GM04504 (cell line): ENCODE results near the gene SERPINE2.

Source experiments
- DNase-seq: peaks from one replicate; pipeline ENCODE4 v3.0.0-alpha.2; 2012; ENCODE audit warnings: low read depth

SERPINE2 gene, protein sequence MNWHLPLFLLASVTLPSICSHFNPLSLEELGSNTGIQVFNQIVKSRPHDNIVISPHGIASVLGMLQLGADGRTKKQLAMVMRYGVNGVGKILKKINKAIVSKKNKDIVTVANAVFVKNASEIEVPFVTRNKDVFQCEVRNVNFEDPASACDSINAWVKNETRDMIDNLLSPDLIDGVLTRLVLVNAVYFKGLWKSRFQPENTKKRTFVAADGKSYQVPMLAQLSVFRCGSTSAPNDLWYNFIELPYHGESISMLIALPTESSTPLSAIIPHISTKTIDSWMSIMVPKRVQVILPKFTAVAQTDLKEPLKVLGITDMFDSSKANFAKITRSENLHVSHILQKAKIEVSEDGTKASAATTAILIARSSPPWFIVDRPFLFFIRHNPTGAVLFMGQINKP

GRCh38 chr2:224039080-224039769, at the start of gene SERPINE2:
TSS of gene SERPINE2 (minus strand) at chr2:224039286. CDS start at chr2:224001900, 37,386 bp downstream.
- DNase-seq, result peak; percentile 64

GRCh38 chr2:224086226-224086914, 47.3 kb upstream of the SERPINE2 start:
- peak; percentile 95 for DNase-seq

DNA sequence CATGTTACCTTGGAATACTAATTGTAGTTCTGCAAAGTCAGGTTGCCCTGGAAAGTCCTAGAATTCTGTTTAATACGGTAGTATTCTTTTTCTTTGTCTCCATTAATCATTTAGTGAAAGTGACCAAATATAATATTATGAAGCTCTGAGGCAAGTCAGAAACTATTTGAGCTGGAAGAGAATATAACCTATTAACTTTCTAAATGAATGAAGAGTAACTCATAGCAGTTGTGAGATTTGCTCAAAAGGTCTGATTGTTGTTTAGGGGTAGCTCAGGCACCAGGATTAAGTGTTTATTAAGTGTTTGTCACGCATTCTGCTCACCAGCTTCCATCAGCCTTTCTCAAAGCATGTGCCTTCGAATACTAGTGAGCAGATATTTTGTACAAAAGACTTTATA, 46.7 kb upstream of the SERPINE2 start:
- no peak for DNase-seq

DNA sequence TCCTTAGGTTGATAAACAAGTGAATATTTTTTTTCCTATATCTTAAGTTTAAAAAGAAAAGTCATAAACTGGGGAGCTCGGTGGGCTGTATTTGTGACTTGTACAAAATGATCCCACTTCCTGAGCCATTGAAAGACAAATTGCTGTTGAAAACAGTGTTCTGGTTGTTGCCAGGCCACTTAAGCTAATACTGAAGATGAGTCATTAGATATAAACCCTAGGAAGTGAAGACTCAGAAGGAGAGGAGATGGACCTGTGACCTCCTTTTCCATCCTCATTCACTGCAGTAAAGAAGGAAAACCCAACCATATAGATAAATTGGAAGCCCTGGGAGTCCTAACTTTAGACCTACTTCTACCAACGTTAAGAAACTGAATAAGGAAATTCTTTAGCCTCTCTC, 46.2 kb upstream of the SERPINE2 start:
- DNase-seq, result peak; percentile 42

DNA sequence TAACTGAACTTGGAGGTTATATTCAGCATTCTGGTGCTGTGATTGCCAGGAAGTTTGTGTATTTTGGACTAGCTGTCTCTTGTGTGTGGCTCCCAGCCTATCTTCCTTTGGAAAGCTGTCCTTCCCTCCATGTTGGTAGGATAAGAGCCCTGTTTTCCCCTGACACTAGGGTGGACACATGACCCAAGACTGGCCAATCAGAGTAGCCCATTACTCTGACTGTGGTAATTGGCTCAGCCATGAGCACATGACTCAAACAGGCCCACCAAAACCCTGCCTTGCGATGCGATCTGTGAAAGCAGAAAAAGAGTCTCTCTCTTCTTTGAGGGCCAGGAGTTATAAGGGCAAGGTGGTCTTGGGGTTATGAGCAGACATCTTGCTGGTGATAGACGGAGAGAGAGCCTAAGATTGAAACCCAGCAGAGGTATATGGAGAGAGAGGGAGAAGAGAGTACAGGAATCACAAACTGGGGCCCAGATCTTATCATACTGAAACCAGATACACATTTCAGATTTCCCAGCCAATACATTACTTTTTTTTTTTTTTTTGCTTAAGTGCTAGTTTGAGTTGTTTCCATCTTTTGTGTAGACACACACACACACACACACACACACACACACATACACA, 45.3 kb upstream of the SERPINE2 start:
- DNase-seq, result no peak

DNA sequence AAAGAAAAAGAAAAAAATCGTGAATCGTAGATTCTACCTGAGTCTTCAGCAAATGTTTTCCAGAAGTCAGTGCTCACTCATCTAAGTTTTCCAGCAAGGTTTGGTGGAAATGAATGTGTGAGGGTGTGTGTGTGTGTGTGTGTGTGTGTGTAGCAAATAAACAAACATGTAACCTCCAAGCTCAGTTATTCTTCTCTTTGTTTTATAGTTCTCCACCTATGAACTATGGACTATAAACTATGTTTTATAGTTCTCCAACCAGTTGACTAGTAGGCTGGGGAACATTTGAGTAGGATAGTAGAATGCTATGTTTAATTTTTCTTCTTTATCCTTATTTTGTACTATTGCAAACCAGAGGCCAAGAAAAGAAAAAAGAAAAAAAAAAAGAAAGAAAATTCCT, 44.6 kb upstream of the SERPINE2 start:
- DNase-seq, result no peak

DNA sequence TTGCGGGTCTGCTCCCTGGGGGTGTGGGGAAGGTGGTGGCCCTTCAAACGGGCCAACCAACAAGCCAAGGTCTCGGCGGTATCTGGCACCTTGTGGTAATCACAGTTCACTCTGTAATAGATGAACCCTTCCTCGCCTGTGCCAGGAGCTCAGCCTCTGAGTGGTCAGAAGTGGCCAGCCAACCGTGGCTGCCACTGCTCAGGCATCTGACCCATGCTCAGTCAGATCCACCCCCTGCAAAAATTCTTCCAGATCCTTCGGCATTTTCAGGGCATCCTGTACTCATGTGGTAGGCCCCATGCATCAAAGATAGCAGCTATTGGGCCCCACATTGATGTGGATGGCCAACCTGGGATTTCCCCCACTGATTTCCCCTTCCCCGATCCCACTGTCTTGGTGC, 39.6 kb upstream of the SERPINE2 start:
- no peak for DNase-seq

GRCh38 chr2:224077773-224078507, 38.9 kb upstream of the SERPINE2 start:
- DNase-seq, result no peak

- no peak for DNase-seq
Observed at GRCh38 chr2:224075588-224075987, 36.5 kb upstream of the SERPINE2 start.

DNA sequence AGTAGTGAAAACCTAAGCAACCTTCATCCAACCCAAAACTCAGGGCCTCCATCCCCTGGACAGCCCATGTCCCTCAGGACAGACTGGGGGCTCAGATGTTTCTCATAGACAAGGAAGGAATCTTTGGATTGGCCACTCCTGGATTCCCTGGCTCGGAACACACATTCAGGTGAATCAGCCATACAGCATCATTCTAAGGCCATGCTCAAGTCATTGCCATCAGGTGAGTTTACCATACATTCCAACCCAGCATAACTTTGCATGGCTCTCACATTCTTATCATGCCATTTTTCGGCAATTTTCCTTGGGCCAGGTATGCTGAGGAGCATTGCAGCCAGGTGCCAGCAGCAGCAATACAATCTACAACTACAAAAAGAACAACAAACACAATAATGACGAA, 34.6 kb upstream of the SERPINE2 start:
- no peak for DNase-seq

GRCh38 chr2:224072541-224073188, 33.6 kb upstream of the SERPINE2 start:
- DNase-seq, result no peak

DNA sequence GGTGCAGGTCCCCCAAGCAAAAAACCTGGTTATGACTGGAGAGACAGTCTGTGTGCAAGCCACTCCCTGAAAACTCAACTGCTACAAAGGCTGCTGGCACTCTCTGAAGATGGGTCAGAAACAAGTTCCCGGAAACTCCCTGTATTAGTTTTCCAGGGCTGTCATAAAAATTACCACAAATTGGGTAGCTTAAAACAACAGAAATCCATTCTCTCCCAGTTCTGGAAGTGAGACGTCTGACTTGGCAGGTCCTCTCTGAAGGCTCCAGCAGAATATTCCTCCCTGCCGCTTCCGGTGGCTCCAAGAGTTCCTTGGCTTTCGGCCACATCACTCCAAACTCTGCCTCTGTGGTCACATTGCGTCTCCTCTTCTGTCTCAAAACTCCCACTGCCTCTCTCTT, 30.1 kb upstream of the SERPINE2 start:
- no peak for DNase-seq

GRCh38 chr2:224063298-224063648, 24.2 kb upstream of the SERPINE2 start:
- no peak for DNase-seq

GRCh38 chr2:224062481-224063297, 23.6 kb upstream of the SERPINE2 start:
- DNase-seq, result no peak

- DNase-seq, result no peak
Observed at GRCh38 chr2:224060783-224061482, 21.8 kb upstream of the SERPINE2 start.

- DNase-seq, result no peak
Observed at GRCh38 chr2:224059178-224059577, 20.1 kb upstream of the SERPINE2 start.

DNA sequence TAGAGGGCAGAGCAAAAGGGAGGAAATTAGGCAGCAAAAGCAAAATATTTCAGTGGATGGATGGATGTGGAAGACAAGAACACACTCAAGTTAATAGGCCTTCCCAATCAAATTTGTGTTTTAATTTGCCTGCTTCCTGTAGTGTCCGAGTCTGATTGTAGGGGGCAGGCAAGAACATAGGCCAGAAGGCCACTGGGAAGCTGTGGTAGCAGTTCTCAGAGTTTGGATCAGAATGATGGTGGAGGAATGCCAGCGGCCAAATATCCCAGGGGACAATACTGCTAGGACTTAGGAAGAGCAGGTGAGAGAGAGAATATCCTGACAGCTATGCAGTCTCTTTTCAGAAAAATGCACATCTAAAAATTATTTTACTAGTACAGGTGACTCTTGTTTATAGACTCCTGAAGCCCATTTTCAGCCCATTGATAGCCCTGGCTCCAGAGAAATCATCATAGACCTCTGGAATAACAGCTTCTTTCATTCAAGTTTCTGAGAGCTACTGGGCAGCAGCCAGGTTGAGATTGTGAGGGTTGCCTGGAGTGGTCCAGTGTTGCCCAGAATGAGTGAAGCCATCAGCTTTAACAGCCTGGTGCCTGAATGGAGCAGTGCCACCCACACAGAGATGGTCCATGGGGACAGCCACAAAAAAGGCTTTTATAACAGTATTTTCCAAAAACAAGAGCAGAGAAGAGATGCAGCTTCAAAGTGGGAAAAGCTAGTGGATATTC, 19.1 kb upstream of the SERPINE2 start:
- DNase-seq, result no peak

- no peak for DNase-seq
Observed at GRCh38 chr2:224056889-224057288, 17.8 kb upstream of the SERPINE2 start.

- no peak for DNase-seq
Observed at GRCh38 chr2:224055101-224055500, 16.0 kb upstream of the SERPINE2 start.
